GM13977 (cell line): Measurements from ENCODE around the gene HIC2.
"Not testable (repeated sequence)": the region's sequence is repeated elsewhere in the genome, so short reads cannot be mapped to it uniquely, and the experiment has no call there.

Source experiments
- DNase-seq: peaks from one replicate; pipeline ENCODE4 v3.0.0; 2012; ENCODE audit warnings: low spot score
- CTCF ChIP-seq: IDR thresholded peaks from 2 replicates; pipeline ENCODE4 v1.5.1; 2012; ENCODE audit warnings: mild to moderate bottlenecking, control low read depth; ENCODE audit not compliant: insufficient read depth; ENCODE audit errors: extremely low read depth, missing control alignments
- in situ Hi-C: fragments of 300-500 bp; cut with MboI; formaldehyde crosslinking; loops from one replicate; pipeline ENCODE4 v1.12.0; 2022; ENCODE audit warnings: low sequenced_read_pairs, low pct_unique_long_range_greater_than_20kb, mixed read lengths, inconsistent platforms; ENCODE audit not compliant: unreplicated experiment

Gene HIC2

GRCh38 chr22:21455334-21456089 lies 38.3 kb downstream of the HIC2 start:
- DNase-seq, result no peak
- no peak for TF ChIP-seq CTCF
- in situ Hi-C loops, result no loop called here

GRCh38 chr22:21457023-21457787 lies 40.0 kb downstream of the HIC2 start:
- in situ Hi-C loops, result no loop called here
- DNase-seq, result no peak
- TF ChIP-seq CTCF, result no peak

- in situ Hi-C loops, DNase-seq: not testable (repeated sequence)
Observed at GRCh38 chr22:21462672-21463071, 45.5 kb downstream of the HIC2 start.

- DNase-seq, in situ Hi-C loops: not testable (repeated sequence)
Observed at GRCh38 chr22:21467337-21468193, 50.4 kb downstream of the HIC2 start, which contains the start of gene TMEM191C. TMEM191C (plus strand) TSS chr22:21467387; CDS start chr22:21467460, 73 bp downstream.

- in situ Hi-C loops, DNase-seq: not testable (repeated sequence)
Observed at GRCh38 chr22:21468194-21469096, 51.3 kb downstream of the HIC2 start.

GRCh38 chr22:21469097-21469994 lies 52.2 kb downstream of the HIC2 start:
- DNase-seq, in situ Hi-C loops: not testable (repeated sequence)

- in situ Hi-C loops, DNase-seq: not testable (repeated sequence)
Observed at GRCh38 chr22:21472984-21473383, 55.8 kb downstream of the HIC2 start.

GRCh38 chr22:21473664-21474063 lies 56.5 kb downstream of the HIC2 start:
- DNase-seq, in situ Hi-C loops: not testable (repeated sequence)

GRCh38 chr22:21484039-21484438 lies 66.9 kb downstream of the HIC2 start:
- in situ Hi-C loops, DNase-seq: not testable (repeated sequence)

GRCh38 chr22:21487723-21488122 lies 70.6 kb downstream of the HIC2 start:
- DNase-seq, in situ Hi-C loops: not testable (repeated sequence)

GRCh38 chr22:21489149-21489680 lies 72.0 kb downstream of the HIC2 start:
- DNase-seq, in situ Hi-C loops: not testable (repeated sequence)

- DNase-seq, in situ Hi-C loops: not testable (repeated sequence)
Observed at GRCh38 chr22:21490556-21490955, 73.4 kb downstream of the HIC2 start.

- DNase-seq, in situ Hi-C loops: not testable (repeated sequence)
Observed at GRCh38 chr22:21492271-21492670, 75.1 kb downstream of the HIC2 start.
